Testis (tissue), 3 donors: Measurements from ENCODE around the gene ANKRD45. TPM values are rescaled to one million over a fixed set of nuclear protein-coding genes. Genes with fewer than 3 reads are reported as not detected.
"Not testable (repeated sequence)": the region's sequence is repeated elsewhere in the genome, so short reads cannot be mapped to it uniquely, and the experiment has no call there.

Source experiments
- DNase-seq: peaks from one replicate; pipeline ENCODE4 v3.0.0-alpha.2; 2019
- H3K27ac ChIP-seq, 2 donors: fragments of 200-600 bp; sonication (generic); one replicate each; pipeline ENCODE4 v1.5.1; 2019
- H3K27me3 ChIP-seq: fragments of 200-600 bp; sonication (generic); one replicate; pipeline ENCODE4 v1.5.1; 2019
- H3K36me3 ChIP-seq: fragments of 200-600 bp; sonication (generic); one replicate; pipeline ENCODE4 v1.5.1; 2017; ENCODE audit warnings: low read depth; ENCODE audit errors: missing control alignments
- H3K4me1 ChIP-seq: fragments of 200-600 bp; sonication (generic); one replicate; pipeline ENCODE4 v1.5.1; 2019
- H3K4me3 ChIP-seq, 2 donors: fragments of 200-600 bp; sonication (generic); one replicate each; pipeline ENCODE4 v1.5.1; 2017 to 2019
- H3K9me3 ChIP-seq: fragments of 200-600 bp; sonication (generic); one replicate; pipeline ENCODE4 v1.5.1; 2017
- POLR2A ChIP-seq: fragments of 450-650 bp; IDR thresholded peaks from one replicate; pipeline ENCODE4 v1.6.1; 2017; ENCODE audit warnings: antibody characterized with exemption, mild to moderate bottlenecking, moderate library complexity
- WGBS, 2 donors: methylation state at CpG; one replicate each; pipeline ENCODE4 v1.1.5; 2018; 5-methylcytosine and 5-hydroxymethylcytosine counted together
- intact Hi-C: fragments of 100-400 bp; cut with DNase I; formaldehyde crosslinking; loops from one replicate; pipeline ENCODE4 v1.15.1; 2023; ENCODE audit warnings: low total_unique reads
- polyA plus RNA-seq: library from polyadenylated mRNA; stranded (reverse); fragments of 350-450 nt; fragmentation: Illumina TruSeq; extraction: RNeasy Lipid Tissue Mini Kit (QIAGEN cat#74804); gene quantifications from one replicate; pipeline ENCODE4 v1.2.3, GENCODE V29; 2014; ENCODE audit warnings: low read depth, low replicate concordance; ENCODE audit not compliant: insufficient read depth
- total RNA-seq, 2 donors: library from RNA; depleted of rRNA; stranded (reverse); fragments of >200 nt; gene quantifications; one replicate each; pipeline ENCODE4 v1.2.3, GENCODE V29; 2016
- TF ChIP-seq, protein P1 (sequence below), 3 experiments: fragments of 450-650 bp in 2 of 3; fragments of 200-600 bp in 1 of 3; sonication (generic) in 1 of 3; IDR thresholded peaks; one replicate each; pipeline ENCODE4 v1.5.1; 2016 to 2019; ENCODE audit warnings: antibody characterized with exemption in 3 of 3, mild to moderate bottlenecking in 2 of 3, moderate library complexity in 1 of 3

Gene ANKRD45
- total and polyA plus RNA-seq, 3 donors from 2014 or later: 6.7 to 37.9 (median 8.4) TPM

DNA sequence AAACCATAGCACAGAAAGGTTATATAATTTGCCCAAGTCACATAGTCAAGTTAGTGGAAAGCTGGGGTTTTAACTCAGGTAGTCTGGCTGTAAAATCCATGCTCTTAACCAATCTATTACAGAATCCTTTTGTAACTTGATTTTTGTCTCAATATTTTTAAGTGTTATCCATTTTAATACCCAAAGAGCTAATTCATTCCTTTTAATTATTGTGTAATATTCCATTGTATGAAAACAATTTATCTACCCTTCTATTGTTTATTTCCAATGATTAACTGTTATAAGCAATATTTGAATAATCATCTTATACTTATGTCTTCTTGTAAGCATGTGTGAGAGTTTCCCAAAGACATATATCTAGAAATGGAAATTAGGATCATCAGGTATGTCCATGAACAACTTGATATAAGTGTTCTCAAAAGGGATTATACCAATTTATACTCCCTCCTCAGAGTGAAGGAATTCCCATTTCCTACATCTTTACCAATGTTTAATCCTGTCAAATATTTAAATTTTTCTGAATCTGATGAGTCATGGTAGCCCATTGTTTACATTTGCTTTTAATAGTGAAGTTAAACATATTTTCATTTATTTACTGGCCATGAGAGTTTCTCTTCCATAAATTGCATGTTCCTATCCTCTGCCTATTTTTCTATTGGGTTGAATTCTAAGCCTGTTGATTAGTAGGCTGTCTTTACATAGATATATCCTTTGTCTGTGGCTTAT lies 20.6 kb downstream of the ANKRD45 start:
- H3K27ac ChIP-seq: no peak overlapping the region
- intact Hi-C loops: no loop called here
- TF ChIP-seq POLR2A: no peak
- TF ChIP-seq, protein P1, sequence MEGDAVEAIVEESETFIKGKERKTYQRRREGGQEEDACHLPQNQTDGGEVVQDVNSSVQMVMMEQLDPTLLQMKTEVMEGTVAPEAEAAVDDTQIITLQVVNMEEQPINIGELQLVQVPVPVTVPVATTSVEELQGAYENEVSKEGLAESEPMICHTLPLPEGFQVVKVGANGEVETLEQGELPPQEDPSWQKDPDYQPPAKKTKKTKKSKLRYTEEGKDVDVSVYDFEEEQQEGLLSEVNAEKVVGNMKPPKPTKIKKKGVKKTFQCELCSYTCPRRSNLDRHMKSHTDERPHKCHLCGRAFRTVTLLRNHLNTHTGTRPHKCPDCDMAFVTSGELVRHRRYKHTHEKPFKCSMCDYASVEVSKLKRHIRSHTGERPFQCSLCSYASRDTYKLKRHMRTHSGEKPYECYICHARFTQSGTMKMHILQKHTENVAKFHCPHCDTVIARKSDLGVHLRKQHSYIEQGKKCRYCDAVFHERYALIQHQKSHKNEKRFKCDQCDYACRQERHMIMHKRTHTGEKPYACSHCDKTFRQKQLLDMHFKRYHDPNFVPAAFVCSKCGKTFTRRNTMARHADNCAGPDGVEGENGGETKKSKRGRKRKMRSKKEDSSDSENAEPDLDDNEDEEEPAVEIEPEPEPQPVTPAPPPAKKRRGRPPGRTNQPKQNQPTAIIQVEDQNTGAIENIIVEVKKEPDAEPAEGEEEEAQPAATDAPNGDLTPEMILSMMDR (IDR thresholded peaks at IDR 0.05): no peak
- H3K9me3 ChIP-seq: no peaks in the 10 kb centered on the region
- DNase-seq: no peak
- H3K36me3 ChIP-seq: no peaks in the 10 kb centered on the region
- no peak overlapping the region for H3K4me3 ChIP-seq
- H3K4me1 ChIP-seq: no peaks in the 10 kb centered on the region
- no peaks in the 10 kb centered on the region for H3K27me3 ChIP-seq

DNA sequence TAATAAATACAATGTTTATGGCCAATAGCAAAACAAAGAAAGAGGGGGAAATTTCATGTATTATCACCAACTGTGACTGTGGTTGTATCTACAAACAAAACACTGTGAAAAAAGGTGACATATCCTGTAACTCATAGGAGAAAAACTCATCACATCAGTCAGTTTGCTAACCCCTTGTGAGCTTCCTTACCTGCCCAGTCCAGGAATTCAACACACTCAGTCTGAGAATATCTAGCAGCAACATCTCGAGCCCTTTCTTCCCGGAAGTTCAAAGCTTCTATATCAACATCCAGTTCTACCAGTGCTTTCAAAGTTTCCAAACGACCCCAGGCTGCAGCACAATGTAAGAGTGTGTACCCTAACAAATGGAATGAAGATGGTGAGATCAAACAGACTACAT lies 23.0 kb downstream of the ANKRD45 start:
- Histone ChIP-seq H3K36me3 (no peaks in the 10 kb centered on the region), H3K27ac (no peak overlapping the region), H3K4me3 (no peak overlapping the region), H3K9me3 (no peaks in the 10 kb centered on the region), H3K27me3 (no peaks in the 10 kb centered on the region), H3K4me1 (no peaks in the 10 kb centered on the region)
- TF ChIP-seq POLR2A: no peak
- TF ChIP-seq, protein P1 (IDR thresholded peaks at IDR 0.05): no peak
- WGBS, 2 donors: 68 to 77% methylated on average over 3 of the region's 3 CpGs
- intact Hi-C loops: no loop called here
- no peak for DNase-seq

DNA sequence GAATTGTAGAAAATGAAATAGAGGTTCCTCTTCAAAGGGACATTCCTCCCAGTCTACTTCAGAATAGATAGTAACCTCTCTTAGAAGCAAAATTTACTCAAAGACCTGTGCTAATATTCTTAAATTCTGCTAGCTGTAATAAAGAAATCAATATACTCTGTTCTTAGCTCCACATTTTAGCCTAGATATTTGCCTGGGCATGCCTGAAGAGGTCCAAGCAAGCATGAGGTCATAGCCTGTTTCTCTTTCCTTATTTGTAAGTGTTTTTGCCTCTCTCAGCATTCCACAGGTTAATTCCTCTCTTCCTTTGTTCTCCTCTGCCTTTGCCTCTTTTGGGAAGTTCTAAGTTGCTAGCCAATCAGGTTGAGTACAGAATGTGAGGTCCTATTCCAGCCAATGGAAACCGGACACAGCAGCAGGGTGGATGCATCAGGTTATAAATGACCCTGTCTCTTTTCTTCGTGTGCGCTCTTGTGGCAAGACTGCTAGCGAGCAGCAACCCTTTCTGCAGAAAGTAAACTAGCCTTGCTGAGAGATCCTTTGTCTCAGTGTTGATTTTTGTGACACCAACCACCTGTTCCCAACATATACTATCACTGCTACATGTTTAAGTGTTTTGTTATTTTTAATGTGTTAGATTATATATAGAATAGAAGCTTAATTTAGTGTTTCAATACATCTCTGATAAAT lies 27.1 kb downstream of the ANKRD45 start:
- intact Hi-C loops, H3K27me3 ChIP-seq, H3K27ac ChIP-seq, DNase-seq, H3K4me3 ChIP-seq, H3K9me3 ChIP-seq, H3K4me1 ChIP-seq, H3K36me3 ChIP-seq: not testable (repeated sequence)
- WGBS, 2 donors: 77 to 81% methylated on average over 4 of the region's 4 CpGs

DNA sequence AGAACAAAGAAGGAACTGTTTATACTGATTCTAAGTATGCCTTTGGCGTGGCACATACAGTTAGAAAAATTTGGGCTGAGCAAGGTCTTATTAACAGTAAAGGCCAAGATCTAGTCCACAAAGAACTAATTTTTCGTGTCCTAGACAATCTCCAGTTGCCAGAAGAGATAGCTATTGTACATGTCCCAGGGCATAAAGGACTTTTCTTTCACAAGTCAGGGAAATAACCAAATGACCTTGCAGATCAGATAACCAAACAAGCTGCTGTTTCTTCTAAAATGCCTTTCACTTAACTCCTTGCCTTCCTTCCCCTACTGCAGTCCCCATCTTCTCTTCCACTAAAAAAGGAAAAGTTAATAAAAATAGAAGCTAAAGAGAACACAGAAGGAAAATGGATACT lies 30.5 kb downstream of the ANKRD45 start:
- DNase-seq: no peak
- H3K27me3 ChIP-seq: no peaks in the 10 kb centered on the region
- TF ChIP-seq, protein P1 (IDR thresholded peaks at IDR 0.05): no peak
- TF ChIP-seq POLR2A: no peak
- H3K4me3 ChIP-seq: peak overlapping the region in 1 of 2 donors; percentile 66
- WGBS, 2 donors: 23 to 58% methylated on average over 2 of the region's 2 CpGs
- H3K27ac ChIP-seq: peak overlapping the region; percentile 75 to 77
- no peaks in the 10 kb centered on the region for H3K4me1 ChIP-seq
- no peaks in the 10 kb centered on the region for H3K9me3 ChIP-seq
- H3K36me3 ChIP-seq: no peaks in the 10 kb centered on the region
- intact Hi-C loops: no loop called here

DNA sequence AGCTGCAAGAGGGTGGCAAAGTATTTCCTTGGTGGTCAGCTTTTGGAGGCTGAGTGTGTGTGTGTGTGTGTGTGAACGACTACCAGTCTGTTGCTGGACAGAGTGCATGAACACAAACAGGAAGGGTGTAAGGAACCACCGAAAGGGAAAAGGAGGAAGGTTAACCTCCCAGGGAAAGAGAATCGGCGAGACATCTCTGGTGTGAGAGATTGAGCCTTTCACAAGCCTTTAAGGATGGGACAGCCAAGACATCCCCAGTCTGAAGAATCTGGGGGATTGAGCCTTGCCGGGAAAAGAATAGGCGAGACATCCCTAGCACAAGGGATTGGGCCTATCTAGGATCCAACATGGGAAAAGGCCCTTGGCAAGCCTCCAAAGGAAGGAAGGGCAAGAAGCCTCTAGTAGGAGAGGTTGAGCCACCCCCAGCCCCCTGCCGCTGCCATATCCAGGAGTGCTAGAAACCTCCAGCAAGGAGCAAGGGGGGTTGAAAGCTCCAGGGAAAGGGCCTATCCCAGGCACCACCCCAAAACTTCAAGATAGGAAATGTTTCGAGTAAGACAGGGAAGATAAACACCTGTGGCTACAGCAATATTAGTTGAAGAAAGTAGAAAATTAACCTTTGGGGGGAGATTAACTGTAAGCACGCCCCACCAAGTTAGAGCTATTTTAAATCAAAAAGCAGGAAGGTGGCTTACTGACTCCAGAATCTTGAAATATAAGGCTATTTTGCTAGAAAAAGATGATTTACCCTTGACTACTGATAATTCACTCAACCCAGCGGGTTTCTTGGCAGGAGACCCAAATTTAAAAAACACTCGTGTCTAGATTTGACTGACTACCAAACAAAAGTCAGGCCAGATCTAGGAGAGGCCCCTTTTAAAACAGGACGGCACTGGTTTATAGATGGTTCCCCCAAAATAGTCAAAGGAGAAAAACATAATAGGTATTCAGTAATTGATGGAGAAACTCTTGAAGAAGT lies 31.3 kb downstream of the ANKRD45 start:
- DNase-seq: peak; percentile 54
- Histone ChIP-seq H3K4me1 (no peaks in the 10 kb centered on the region), H3K9me3 (no peaks in the 10 kb centered on the region), H3K27me3 (no peaks in the 10 kb centered on the region), H3K36me3 (no peaks in the 10 kb centered on the region), H3K4me3 (peak overlapping the region; percentile 42 to 66), H3K27ac (peak overlapping the region; percentile 75 to 77)
- intact Hi-C loops: no loop called here
- TF ChIP-seq POLR2A: no peak
- TF ChIP-seq, protein P1 (IDR thresholded peaks at IDR 0.05): no peak
- WGBS, 2 donors: 61 to 75% methylated on average over 12 of the region's 12 CpGs

DNA sequence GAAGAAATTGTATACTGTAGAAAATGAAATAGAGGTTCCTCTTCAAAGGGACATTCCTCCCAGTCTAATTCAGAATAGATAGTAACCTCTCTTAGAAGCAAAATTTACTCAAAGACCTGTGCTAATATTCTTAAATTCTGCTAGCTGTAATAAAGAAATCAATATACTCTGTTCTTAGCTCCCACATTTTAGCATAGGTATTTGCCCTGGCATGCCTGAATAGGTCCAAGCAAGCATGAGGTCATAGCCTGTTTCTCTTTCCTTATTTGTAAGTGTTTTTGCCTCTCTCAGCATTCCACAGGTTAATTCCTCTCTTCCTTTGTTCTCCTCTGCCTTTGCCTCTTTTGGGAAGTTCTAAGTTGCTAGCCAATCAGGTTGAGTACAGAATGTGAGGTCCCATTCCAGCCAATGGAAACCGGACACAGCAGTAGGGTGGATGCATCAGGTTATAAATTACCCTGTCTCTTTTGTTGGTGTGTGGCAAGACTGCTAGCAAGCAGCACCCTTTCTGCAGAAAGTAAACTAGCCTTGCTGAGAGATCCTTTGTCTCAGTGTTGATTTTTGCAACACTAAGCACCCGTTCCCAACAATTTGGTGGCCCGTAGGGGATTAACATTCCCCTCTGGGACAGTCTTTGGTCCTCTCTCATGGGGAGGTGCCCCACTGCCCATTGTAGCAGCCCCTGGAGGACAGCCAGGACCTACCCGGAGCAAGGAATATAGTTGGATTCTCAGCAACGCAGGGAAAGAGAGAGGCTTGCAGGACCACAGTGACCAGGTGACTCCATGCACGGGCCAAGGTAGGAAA lies 32.2 kb downstream of the ANKRD45 start:
- DNase-seq: peak; percentile 80
- H3K4me3 ChIP-seq: peak overlapping the region; percentile 42 to 66
- H3K27me3 ChIP-seq, intact Hi-C loops, H3K9me3 ChIP-seq, H3K36me3 ChIP-seq, H3K4me1 ChIP-seq: not testable (repeated sequence)
- 81 to 83% methylated on average over 6 of the region's 6 CpGs for WGBS, 2 donors
- H3K27ac ChIP-seq: peak overlapping the region; percentile 75 to 77
